Measurements from ENCODE around the gene EQTN. TPM values are rescaled to one million over a fixed set of nuclear protein-coding genes. Genes with fewer than 3 reads are reported as not detected.

Gene EQTN
- total and polyA plus RNA-seq, 2 of the 4 experiments (the other 2 are of a cell fraction), result not detected

DNA sequence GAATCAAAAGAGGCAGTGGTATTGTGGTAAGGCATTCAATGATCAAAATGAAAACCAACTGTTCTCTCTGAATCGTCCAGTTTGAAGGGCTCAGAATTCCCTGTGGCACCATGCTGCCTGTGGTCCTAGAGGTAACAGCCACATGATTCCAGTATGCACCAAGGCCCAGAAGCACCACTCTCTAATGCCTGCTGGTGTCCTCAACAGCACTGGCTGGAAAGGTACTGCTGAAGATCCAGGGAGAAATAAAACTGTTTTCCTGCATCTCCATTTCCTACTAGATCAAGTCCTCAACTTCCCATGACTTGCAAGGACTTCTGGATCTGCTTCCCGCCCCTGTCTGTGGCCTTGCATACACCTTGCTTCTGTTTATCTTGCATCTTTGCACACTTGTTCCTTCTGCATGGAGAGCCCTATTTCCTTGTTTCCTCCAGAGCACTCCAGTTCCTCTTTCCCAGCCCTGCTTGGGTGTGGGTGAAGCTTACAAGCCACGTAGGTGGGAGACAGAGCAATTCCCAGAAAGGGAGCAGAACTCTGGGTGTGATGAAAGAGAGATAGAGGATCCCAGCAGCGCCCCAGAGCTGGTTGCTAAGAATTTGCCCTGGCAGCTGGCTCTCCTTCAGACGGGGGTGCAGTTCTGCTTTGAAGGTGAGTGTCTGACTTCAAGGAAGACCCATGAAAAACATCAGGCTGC is 41.0 kb upstream of the EQTN start:
- DNase-seq (no peak), ATAC-seq (ENCODE audit: low read depth) (no peak)
- Histone ChIP-seq H2BK20ac (ENCODE audit: low read depth, low read length) (no peak overlapping the region), H3K56ac (ENCODE audit: extremely low read depth, insufficient read depth, low read length) (no peak overlapping the region), H3K27me3 (ENCODE audit: control insufficient read depth, insufficient read depth, low read length) (peaks cover 37% of the 10 kb centered on the region), H4K91ac (ENCODE audit: insufficient read depth, low read depth, low read length) (no peak overlapping the region), H3K9me3 (ENCODE audit: control insufficient read depth, insufficient read depth, low read length) (no peaks in the 10 kb centered on the region), H3K27ac (ENCODE audit: insufficient read depth, low read length) (no peak overlapping the region), H3K4me3 (ENCODE audit: insufficient read depth, low read depth, low read length) (no peak overlapping the region), H2BK15ac (ENCODE audit: low read depth, low read length) (no peak overlapping the region), H2BK120ac (ENCODE audit: low read depth, low read length) (no peak overlapping the region), H3K23ac (ENCODE audit: low read depth, low read length) (no peak overlapping the region), H2AK5ac (ENCODE audit: low read depth, low read length) (no peak overlapping the region), H3K4me2 (ENCODE audit: low read depth, low read length) (no peak overlapping the region; the same call in 1 of the 2 replicates), H4K20me1 (ENCODE audit: insufficient read depth, low read length) (no peaks in the 10 kb centered on the region), H3K18ac (ENCODE audit: low read depth, low read length) (no peak overlapping the region), H4K5ac (ENCODE audit: low read depth, low read length) (no peak overlapping the region), H3K14ac (replicated peaks; ENCODE audit: low read depth, low read length) (no peak overlapping the region), H3K36me3 (ENCODE audit: control insufficient read depth, insufficient read depth, low read length) (no peaks in the 10 kb centered on the region), H2AK9ac (replicated peaks; ENCODE audit: low read depth, low read length, poor library complexity) (no peak overlapping the region), H3K4me1 (ENCODE audit: control insufficient read depth, insufficient read depth, low read length) (no peaks in the 10 kb centered on the region; the same call in 1 of the 2 replicates), H4K8ac (ENCODE audit: low read depth in 2 of 2, low read length in 2 of 2) (no peak overlapping the region), H3K4ac (ENCODE audit: low read depth, low read length) (no peak overlapping the region), H2BK5ac (ENCODE audit: low read depth, low read length, poor library complexity, severe bottlenecking) (no peak overlapping the region), H2AFZ (replicated peaks; ENCODE audit: low read length, poor library complexity) (no peak overlapping the region), H3K79me1 (ENCODE audit: low read depth in 1 of 2, low read length in 2 of 2) (no peaks in the 10 kb centered on the region), H3K9ac (ENCODE audit: low read depth, low read length) (no peak overlapping the region), H3K9me1 (ENCODE audit: insufficient read depth, low read length) (no peaks in the 10 kb centered on the region; the same call in 1 of the 2 replicates)
- dilution Hi-C loops (cut with HindIII; ENCODE audit: low sequenced_read_pairs, unreplicated experiment) (no loop called here), intact Hi-C loops (cut with micrococcal nuclease) (no loop called here), in situ Hi-C loops (cut with MboI; ENCODE audit: low sequenced_read_pairs) (no loop called here)
- no TSS peak for BruUV-seq (replicated peaks)
- no peak for TF ChIP-seq FOS (IDR thresholded peaks at IDR 0.05; ENCODE audit: low read depth, low read length)
- TF ChIP-seq RFX5 (IDR thresholded peaks at IDR 0.05; ENCODE audit: low read depth, low read length), result no peak
- no peak for TF ChIP-seq RAD21 (IDR thresholded peaks at IDR 0.05; ENCODE audit: low read length)
- no peak for TF ChIP-seq RCOR1 (IDR thresholded peaks at IDR 0.05; ENCODE audit: insufficient replicate concordance, low read length)
- TF ChIP-seq, protein P1, sequence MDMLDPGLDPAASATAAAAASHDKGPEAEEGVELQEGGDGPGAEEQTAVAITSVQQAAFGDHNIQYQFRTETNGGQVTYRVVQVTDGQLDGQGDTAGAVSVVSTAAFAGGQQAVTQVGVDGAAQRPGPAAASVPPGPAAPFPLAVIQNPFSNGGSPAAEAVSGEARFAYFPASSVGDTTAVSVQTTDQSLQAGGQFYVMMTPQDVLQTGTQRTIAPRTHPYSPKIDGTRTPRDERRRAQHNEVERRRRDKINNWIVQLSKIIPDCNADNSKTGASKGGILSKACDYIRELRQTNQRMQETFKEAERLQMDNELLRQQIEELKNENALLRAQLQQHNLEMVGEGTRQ (IDR thresholded peaks at IDR 0.05; ENCODE audit: low read depth, low read length), result no peak
- no peak for TF ChIP-seq BHLHE40 (IDR thresholded peaks at IDR 0.05; ENCODE audit: low read depth, low read length)
- TF ChIP-seq, protein P2, sequence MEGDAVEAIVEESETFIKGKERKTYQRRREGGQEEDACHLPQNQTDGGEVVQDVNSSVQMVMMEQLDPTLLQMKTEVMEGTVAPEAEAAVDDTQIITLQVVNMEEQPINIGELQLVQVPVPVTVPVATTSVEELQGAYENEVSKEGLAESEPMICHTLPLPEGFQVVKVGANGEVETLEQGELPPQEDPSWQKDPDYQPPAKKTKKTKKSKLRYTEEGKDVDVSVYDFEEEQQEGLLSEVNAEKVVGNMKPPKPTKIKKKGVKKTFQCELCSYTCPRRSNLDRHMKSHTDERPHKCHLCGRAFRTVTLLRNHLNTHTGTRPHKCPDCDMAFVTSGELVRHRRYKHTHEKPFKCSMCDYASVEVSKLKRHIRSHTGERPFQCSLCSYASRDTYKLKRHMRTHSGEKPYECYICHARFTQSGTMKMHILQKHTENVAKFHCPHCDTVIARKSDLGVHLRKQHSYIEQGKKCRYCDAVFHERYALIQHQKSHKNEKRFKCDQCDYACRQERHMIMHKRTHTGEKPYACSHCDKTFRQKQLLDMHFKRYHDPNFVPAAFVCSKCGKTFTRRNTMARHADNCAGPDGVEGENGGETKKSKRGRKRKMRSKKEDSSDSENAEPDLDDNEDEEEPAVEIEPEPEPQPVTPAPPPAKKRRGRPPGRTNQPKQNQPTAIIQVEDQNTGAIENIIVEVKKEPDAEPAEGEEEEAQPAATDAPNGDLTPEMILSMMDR (conservative IDR thresholded peaks at IDR 0.05; ENCODE audit: low read depth, low read length), result no peak
- no peak for TF ChIP-seq MXI1 (IDR thresholded peaks at IDR 0.05; ENCODE audit: borderline replicate concordance, low read depth, low read length)
- no peak for TF ChIP-seq SMC3 (IDR thresholded peaks at IDR 0.05; ENCODE audit: low read depth, low read length)
- TF ChIP-seq MAZ (IDR thresholded peaks at IDR 0.05; ENCODE audit: borderline replicate concordance, low read depth, low read length), result no peak
- TF ChIP-seq POLR2A (IDR thresholded peaks at IDR 0.05; ENCODE audit: low read depth, low read length), result no peak
- TF ChIP-seq MAFK (IDR thresholded peaks at IDR 0.05; ENCODE audit: low read depth, low read length), result no peak
- TF ChIP-seq CEBPB (IDR thresholded peaks at IDR 0.05; ENCODE audit: low read depth, low read length), result no peak
- TF ChIP-seq ELK1 (IDR thresholded peaks at IDR 0.05; ENCODE audit: borderline replicate concordance, low read depth, low read length), result no peak
- TF ChIP-seq CHD1 (IDR thresholded peaks at IDR 0.05; ENCODE audit: low read depth, low read length), result no peak
- TF ChIP-seq NFE2L2 (IDR thresholded peaks at IDR 0.05; ENCODE audit: low read depth, low read length), result no peak
- ChIA-PET CTCF (interaction anchor here (0.6 kb wide), 1 partner anchor 173 kb away, joined by 3 read pairs; no protein-coding TSS in a partner anchor), POLR2A (ENCODE audit: unreplicated experiment) (interaction anchor here (0.5 kb wide), 1 partner anchor 12 kb away, joined by 3 read pairs; no protein-coding TSS in a partner anchor)
- no CpG with 5 or more reads among the region's 5 CpGs for WGBS, 2 experiments (ENCODE audit: extremely low coverage in 2 of 2, insufficient read length in 1 of 2)

Measured in IMR-90 (cell line).